K562 (cell line): Measurements from ENCODE around the gene CDC6. TPM values are rescaled to one million over a fixed set of nuclear protein-coding genes. Genes with fewer than 3 reads are reported as not detected.

Source experiments
- BRCA1 ChIP-seq, 2 experiments: fragments of 450-650 bp in 1 of 2; sonication (generic) in 1 of 2; formaldehyde crosslinking in 1 of 2; IDR thresholded peaks; 2 replicates each; pipeline versions ENCODE4 v1.5.0 to v1.6.1; 2017 to 2020; ENCODE audit warnings: mild to moderate bottlenecking in 1 of 2, missing genetic modification reagents in 1 of 2
- CHD1 ChIP-seq: fragments of 200-600 bp; sonication (generic); IDR thresholded peaks from one replicate; pipeline ENCODE4 v1.6.1; 2012; ENCODE audit warnings: mild to moderate bottlenecking, moderate library complexity, low read length, inconsistent platforms
- DNMT1 ChIP-seq: fragments of 450-650 bp; IDR thresholded peaks from 2 replicates; pipeline ENCODE4 v1.6.1; 2016; ENCODE audit warnings: antibody characterized with exemption, mild to moderate bottlenecking
- E2F3 ChIP-seq: fragments of 250-450 bp; sonication (Bioruptor Pico); IDR thresholded peaks from 2 replicates; pipeline ENCODE4 v1.4.0; 2020; ENCODE audit warnings: mild to moderate bottlenecking
- GTF2A2 ChIP-seq: IDR thresholded peaks from 2 replicates; pipeline ENCODE4 v1.6.1; 2016; ENCODE audit warnings: mild to moderate bottlenecking, missing genetic modification characterization, missing compliant biosample characterization
- GTF2E2 ChIP-seq: fragments of 200-800 bp; sonication (Bioruptor generic); IDR thresholded peaks from 2 replicates; pipeline ENCODE4 v1.6.1; 2016; ENCODE audit warnings: missing genetic modification characterization, missing compliant biosample characterization
- HES1 ChIP-seq: fragments of 450-650 bp; IDR thresholded peaks from 2 replicates; pipeline ENCODE4 v1.6.1; 2016; ENCODE audit warnings: low read depth, mild to moderate bottlenecking, moderate library complexity
- KAT8 ChIP-seq: fragments of 450-650 bp; IDR thresholded peaks from 2 replicates; pipeline ENCODE4 v1.6.1; 2016; ENCODE audit warnings: low read depth, mild to moderate bottlenecking
- MAFG ChIP-seq: fragments of 450-650 bp; conservative IDR thresholded peaks from 2 replicates; pipeline ENCODE4 v1.6.1; 2016; ENCODE audit warnings: missing genetic modification characterization, missing compliant biosample characterization
- NFRKB ChIP-seq: fragments of 450-650 bp; IDR thresholded peaks from 2 replicates; pipeline ENCODE4 v1.6.1; 2016; ENCODE audit warnings: low read depth
- NR2C2 ChIP-seq, 2 experiments: fragments of 200-800 bp in 1 of 2; sonication (Bioruptor generic) in 1 of 2; sonication (generic) in 1 of 2; formaldehyde crosslinking in 1 of 2; IDR thresholded peaks; 2 replicates each; pipeline versions ENCODE4 v1.6.1 to v1.8.0; 2016 to 2022; ENCODE audit warnings: mild to moderate bottlenecking in 1 of 2, missing compliant biosample characterization in 1 of 2, missing genetic modification characterization in 1 of 2, missing genetic modification reagents in 1 of 2
- POLR2G ChIP-seq: fragments of 200-400 bp; formaldehyde crosslinking; IDR thresholded peaks from 2 replicates; pipeline ENCODE4 v1.6.1; 2017; ENCODE audit warnings: low read depth, mild to moderate bottlenecking, antibody characterized with exemption, low read length, moderate library complexity
- SMARCA5 ChIP-seq: fragments of 450-650 bp; IDR thresholded peaks from 2 replicates; pipeline ENCODE4 v1.6.1; 2016
- SRF ChIP-seq, 2 experiments: fragments of 250-450, 450-650 bp in 1 of 2; sonication (Bioruptor Pico) in 1 of 2; sonication (generic) in 1 of 2; formaldehyde crosslinking; IDR thresholded peaks; 2 replicates each; pipeline versions ENCODE4 v1.5.0 to v1.5.1; 2020 to 2022; ENCODE audit warnings: mild to moderate bottlenecking in 1 of 2, missing genetic modification reagents in 1 of 2
- THRB ChIP-seq: fragments of 450-650 bp; formaldehyde crosslinking; conservative IDR thresholded peaks from 2 replicates; pipeline ENCODE4 v1.4.0; 2022; ENCODE audit warnings: mild to moderate bottlenecking, missing genetic modification characterization
- USF1 ChIP-seq: sonication (generic); formaldehyde crosslinking; IDR thresholded peaks from 2 replicates; pipeline ENCODE4 v1.9.0; 2022; ENCODE audit warnings: mild to moderate bottlenecking, missing genetic modification reagents
- USF2 ChIP-seq: sonication (generic); formaldehyde crosslinking; IDR thresholded peaks from 2 replicates; pipeline ENCODE4 v1.5.0; 2020; ENCODE audit warnings: missing genetic modification reagents
- ZBTB26 ChIP-seq: fragments of 450-650 bp; formaldehyde crosslinking; IDR thresholded peaks from 2 replicates; pipeline ENCODE4 v1.4.0; 2022; ENCODE audit warnings: missing genetic modification characterization
- ZBTB8A ChIP-seq: fragments of 450-650 bp; IDR thresholded peaks from 2 replicates; pipeline ENCODE4 v1.6.1; 2018; ENCODE audit warnings: mild to moderate bottlenecking, moderate library complexity; ENCODE audit not compliant: partially characterized antibody
- ZKSCAN8 ChIP-seq: fragments of 200-800 bp; sonication (Bioruptor generic); IDR thresholded peaks from 2 replicates; pipeline ENCODE4 v1.6.1; 2016; ENCODE audit warnings: missing genetic modification characterization, missing compliant biosample characterization
- ZNF23 ChIP-seq: fragments of 250-450 bp; sonication (Bioruptor Pico); IDR thresholded peaks from 2 replicates; pipeline ENCODE4 v1.4.0; 2020; ENCODE audit warnings: mild to moderate bottlenecking
- ZNF316 ChIP-seq: fragments of 450-650 bp; IDR thresholded peaks from 2 replicates; pipeline ENCODE4 v1.6.1; 2016
- ZNF436 ChIP-seq: fragments of 250-450, 450-650 bp; sonication (Bioruptor Pico); formaldehyde crosslinking; IDR thresholded peaks from 2 replicates; pipeline ENCODE4 v1.7.0; 2020; ENCODE audit warnings: mild to moderate bottlenecking
- ZNF445 ChIP-seq: fragments of 250-450 bp; sonication (Bioruptor Pico); IDR thresholded peaks from 2 replicates; pipeline ENCODE4 v1.4.0; 2020; ENCODE audit warnings: low read depth, mild to moderate bottlenecking, moderate library complexity
- ZNF830 ChIP-seq: fragments of 250-450 bp; sonication (Bioruptor Pico); IDR thresholded peaks from 2 replicates; pipeline ENCODE4 v1.5.0; 2021; ENCODE audit warnings: mild to moderate bottlenecking
- polyA plus RNA-seq, 8 experiments: library from polyadenylated mRNA; depleted of rRNA in 4 of 8; stranded (reverse) in 5 of 8; unstranded in 3 of 8; fragments of >200 nt; fragmentation: Nextera tagmentation in 2 of 8; fragmentation: Illumina TruSeq in 1 of 8; extraction: Ambion mirVana in 2 of 8; extraction: Trizol in 1 of 8; gene quantifications; 2 replicates each; pipeline versions ENCODE4 v1.2.1 to v1.2.3, GENCODE V29; 2011 to 2014; ENCODE audit warnings: inconsistent platforms in 1 of 8, missing spikeins in 1 of 8
- total RNA-seq, 7 experiments: library from RNA; depleted of rRNA in 6 of 7; stranded (reverse); fragments of >200 nt in 6 of 7; fragmentation: Illumina TruSeq in 2 of 7; extraction: Trizol in 2 of 7; gene quantifications; 2 replicates each; pipeline versions ENCODE4 v1.2.1 to v1.2.3, GENCODE V29; 2011 to 2021; ENCODE audit warnings: low replicate concordance in 1 of 7

CDC6 gene
- total and polyA plus RNA-seq, 9 of the 15 experiments (the other 6 are each of a cell fraction or from before 2014, with no cell fraction given), result 29.6 to 141 (median 106) TPM

GRCh38 chr17:40309031-40309948 lies 21.6 kb downstream of the CDC6 start, which contains the start of gene RARA (continued):
- TF ChIP-seq THRB (CRISPR knock-in tag) (no peak), ZNF23 (no peak), USF2 (CRISPR knock-in tag) (no peak), NR2C2 (CRISPR knock-in tag; IDR thresholded peaks at IDR 0.05) (no peak), NR2C2 (tag; IDR thresholded peaks at IDR 0.05) (no peak), GTF2E2 (tag) (no peak), E2F3 (no peak), USF1 (CRISPR knock-in tag) (no peak), ZBTB8A (no peak), SRF (CRISPR knock-in tag; IDR thresholded peaks at IDR 0.05) (no peak), GTF2A2 (no peak), ZNF316 (no peak), ZNF445 (CRISPR knock-in tag) (no peak), BRCA1 (IDR thresholded peaks at IDR 0.05) (no peak), BRCA1 (CRISPR knock-in tag; IDR thresholded peaks at IDR 0.05) (no peak), HES1 (no peak), ZNF830 (no peak), DNMT1 (no peak), NFRKB (no peak), POLR2G (peak; percentile 46; the same call in 1 of the 2 replicates), SMARCA5 (no peak), ZBTB26 (CRISPR knock-in tag) (0 out of 2 replicates have a peak, but pooled peaks have one; percentile 7), ZNF436 (no peak), CHD1 (no peak), MAFG (tag) (no peak), ZKSCAN8 (no peak), KAT8 (no peak)
